RPMI7951 (cell line): Measurements from ENCODE around the gene TLE6. TPM values are rescaled to one million over a fixed set of nuclear protein-coding genes. Genes with fewer than 3 reads are reported as not detected.
"Not testable (repeated sequence)": the region's sequence is repeated elsewhere in the genome, so short reads cannot be mapped to it uniquely, and the experiment has no call there.

Experiments used
- DNase-seq: peaks from one replicate; pipeline ENCODE4 v3.0.0-alpha.2; 2012; ENCODE audit warnings: low read depth
- total RNA-seq: library from RNA; depleted of rRNA; stranded (reverse); fragments of >200 nt; shearing (Covaris generic); gene quantifications from 2 replicates; pipeline ENCODE4 v1.2.3, GENCODE V29; 2014

Gene TLE6
- total RNA-seq, 1 experiment from 2014 or later: 0.84 TPM

DNA sequence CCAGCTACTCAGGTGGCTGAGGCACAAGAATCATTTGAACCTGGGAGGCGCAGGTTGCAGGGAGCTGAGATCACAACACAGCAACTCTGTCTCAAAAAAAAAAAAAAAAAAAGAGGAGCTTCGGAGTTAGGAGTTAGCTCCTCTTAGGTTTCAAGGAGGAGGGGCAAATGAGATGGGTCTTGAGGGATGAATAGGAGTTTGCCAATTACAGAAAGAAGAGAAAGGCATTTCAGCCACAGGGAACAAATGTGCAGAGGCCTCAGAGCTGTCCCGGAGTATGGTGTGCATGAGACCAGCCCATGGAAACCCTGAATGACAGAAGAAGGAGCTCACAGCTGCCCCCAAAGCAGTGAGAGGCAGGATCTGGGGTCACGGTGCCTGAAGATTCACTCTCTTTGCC is 27.2 kb downstream of the TLE6 start:
- DNase-seq: no peak

- no peak for DNase-seq
Observed at GRCh38 chr19:3005345-3005744, 28.0 kb downstream of the TLE6 start.

- no peak for DNase-seq
Observed at GRCh38 chr19:3006075-3006767, 28.9 kb downstream of the TLE6 start.

- DNase-seq: no peak
Observed at GRCh38 chr19:3007975-3008374, 30.6 kb downstream of the TLE6 start.

DNA sequence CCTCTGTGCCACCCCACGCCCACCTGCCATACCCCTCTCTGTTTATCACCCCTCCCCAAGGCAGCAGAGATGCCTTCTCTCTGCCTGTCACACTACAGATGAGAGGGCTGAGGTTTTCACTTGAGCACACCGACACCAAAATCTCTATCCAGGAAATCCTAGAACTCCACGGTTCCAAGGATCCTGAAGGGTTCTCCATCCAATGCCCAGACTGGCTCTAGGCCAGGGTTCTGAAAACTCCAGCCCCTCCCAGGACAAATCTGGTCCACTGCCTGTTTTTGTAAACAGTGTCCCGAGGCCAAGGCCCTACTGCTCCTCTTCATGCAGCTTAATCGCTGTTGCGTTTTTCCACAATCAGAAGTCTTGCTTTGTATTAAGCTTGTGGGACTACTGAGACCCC is 31.6 kb downstream of the TLE6 start:
- no peak for DNase-seq

DNA sequence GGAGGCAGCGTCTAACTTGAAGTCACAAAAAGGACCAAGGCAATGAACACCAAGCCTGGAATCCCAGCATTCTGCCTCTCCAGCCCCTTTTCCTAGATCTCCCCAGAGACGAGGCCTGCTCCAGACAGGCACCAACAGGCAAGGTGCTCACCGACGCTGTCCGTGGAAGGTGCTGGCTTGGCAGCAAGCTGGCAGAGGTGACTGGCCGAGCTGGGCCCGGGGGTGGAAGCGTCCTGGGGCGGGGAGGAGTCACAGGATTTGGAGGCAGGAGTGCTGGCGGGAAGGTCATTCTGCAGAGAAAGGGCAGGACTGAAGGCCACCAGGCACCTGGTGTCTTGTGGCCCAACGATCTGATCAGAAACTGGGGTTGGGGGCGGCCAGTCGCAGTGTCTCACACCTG is 33.5 kb downstream of the TLE6 start:
- DNase-seq: no peak

DNA sequence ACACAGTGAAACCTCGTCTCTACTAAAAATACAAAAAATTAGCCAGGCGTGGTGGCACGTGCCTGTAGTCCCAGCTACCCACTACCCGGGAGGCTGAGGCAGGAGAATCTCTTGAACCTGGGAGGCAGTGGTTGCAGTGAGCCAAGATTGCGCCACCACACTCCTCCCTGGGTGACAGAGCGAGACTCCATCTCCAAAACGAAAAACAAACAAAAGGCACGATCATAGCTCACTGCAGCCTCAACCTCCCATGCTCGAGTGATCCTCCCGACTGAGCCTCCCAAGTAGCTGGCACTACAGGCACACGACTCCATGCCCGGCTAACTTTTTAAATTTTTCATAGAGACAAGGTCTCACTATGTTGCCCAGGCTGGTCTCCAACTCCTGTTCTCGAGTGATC is 34.7 kb downstream of the TLE6 start:
- DNase-seq: not testable (repeated sequence)

DNA sequence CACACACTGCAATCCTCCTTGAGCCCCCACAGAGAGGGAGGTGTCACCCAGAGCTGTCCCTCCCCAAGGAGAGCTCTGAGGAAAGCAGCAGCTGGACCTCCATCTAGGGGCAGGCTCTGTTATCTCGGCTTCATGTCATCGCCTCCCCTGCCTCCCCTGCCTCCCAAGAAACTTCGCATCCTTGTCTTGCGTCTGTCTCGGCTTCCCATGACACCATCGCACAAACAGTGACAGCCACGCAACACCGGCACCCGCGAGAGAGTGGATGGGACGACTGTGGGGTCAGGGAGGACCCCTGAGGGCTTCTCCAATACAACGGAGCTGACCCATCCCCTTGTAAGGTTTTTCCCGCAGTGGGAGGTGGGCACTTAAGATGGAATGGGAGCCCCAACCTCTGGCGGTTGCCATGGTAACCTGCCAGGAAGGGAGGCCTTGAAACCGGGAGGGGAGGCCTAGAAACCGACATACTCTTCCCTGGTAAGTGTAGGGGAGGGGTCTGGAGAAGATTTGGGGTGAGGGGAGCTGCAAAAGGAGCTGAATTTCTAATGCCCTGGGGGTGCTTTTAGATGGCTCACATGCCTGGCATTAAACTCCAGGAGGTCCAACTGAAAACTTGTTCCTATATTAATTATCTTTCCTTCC is 35.4 kb downstream of the TLE6 start:
- no peak for DNase-seq

DNA sequence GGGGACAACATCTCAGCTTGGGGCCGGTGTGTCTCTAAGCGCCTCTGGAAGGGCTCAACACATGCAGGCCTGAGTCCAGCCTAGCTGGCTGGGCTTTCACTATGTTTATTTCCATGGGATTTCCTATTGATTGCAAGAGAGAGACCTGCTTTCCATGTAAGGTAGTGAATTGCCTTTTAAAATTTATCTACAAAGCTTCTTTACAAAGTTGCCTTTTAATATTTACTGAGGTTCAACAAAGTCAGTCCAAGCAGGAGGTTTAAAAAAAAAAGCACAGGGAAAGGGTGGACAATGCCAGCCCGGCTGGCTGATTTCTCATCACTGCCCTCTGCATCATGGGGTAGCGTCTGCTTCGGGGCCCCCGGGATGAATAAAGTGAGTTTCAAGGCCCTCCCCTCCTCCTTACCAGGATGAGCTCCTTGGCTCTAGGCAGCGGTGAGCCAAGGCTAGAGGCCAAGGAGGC is 35.9 kb downstream of the TLE6 start:
- no peak for DNase-seq

DNA sequence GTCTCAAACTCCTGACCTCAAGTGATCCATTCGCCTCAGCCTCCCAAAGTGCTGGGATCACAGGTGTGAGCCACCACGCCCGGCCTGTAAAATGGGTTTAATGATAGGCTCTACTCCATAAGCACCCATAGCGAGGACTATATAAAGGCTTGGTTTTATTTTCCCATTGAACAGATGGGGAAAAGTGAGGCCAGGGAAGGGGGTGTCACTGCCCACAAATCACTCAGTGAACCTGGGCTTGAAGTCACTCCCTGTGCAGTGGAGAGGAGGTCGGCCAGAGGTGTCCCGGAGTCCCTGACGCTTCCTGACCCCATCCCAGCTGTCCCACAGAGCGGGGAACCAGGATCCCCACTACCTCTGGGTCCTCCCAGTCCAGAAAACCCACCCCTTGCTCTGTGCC is 36.8 kb downstream of the TLE6 start:
- DNase-seq: no peak

DNA sequence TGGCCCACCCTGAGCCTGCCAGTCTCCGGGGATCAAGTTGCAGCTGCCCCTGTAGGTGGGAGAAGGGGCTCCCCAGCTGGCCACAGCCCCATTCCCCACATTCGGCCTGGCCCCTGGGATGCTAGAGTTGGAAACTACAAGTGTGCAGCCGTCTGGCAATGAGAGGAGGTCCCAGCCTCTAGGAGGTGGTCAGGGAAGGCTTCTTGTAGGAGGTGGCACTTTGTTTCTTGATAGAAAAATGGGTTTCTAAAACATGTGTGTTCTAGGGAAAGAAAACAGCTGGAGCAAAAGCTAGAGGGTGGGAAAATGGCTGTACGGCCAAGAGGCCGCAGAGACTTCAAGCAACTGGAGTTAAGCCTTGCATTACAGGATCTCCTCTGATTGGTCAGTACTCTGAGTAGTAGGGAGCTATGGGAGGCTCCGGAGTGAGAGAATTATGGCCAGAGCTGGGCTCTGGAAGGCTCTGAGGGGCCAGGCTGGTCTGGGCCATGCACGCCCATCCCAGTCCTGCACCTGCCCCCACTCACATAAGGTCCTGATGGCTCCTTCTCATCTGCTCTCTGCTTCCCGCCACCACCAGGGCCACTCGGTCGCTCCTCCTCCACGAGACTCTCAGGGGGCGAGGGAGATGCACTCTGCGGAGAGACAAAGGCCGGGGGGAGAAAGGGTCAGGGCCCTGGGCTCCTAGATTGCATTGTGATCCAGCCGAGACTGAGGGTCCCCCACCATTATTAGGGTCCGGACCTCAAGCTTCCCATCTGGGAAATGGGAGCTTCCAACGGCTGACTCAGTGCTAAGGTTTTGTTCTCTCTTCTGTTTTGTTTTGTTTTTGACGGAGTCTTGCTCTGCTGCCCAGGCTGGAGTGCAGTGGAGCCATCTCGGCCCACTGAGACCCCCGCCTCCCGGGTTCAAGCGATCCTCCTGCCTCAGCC is 38.0 kb downstream of the TLE6 start:
- DNase-seq: no peak

DNA sequence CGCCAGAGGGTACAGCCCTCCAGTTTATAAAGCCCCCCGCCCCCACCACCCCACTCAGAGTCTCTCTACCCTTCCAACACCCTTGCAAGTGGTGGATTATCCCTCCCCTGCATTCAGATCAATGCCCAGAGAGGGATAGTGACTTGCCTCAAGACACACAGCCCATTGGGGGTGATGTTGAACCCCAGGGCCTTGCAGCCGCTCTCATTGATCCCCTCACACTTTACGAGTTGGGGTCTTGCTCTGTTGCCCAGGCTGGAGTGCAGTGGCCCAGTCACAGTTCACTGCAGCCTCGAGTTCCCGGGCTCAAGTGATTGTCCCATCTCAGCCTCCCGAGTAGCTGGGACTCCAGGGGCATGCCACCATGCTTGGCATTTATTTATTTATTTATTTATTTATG is 40.6 kb downstream of the TLE6 start:
- no peak for DNase-seq

DNA sequence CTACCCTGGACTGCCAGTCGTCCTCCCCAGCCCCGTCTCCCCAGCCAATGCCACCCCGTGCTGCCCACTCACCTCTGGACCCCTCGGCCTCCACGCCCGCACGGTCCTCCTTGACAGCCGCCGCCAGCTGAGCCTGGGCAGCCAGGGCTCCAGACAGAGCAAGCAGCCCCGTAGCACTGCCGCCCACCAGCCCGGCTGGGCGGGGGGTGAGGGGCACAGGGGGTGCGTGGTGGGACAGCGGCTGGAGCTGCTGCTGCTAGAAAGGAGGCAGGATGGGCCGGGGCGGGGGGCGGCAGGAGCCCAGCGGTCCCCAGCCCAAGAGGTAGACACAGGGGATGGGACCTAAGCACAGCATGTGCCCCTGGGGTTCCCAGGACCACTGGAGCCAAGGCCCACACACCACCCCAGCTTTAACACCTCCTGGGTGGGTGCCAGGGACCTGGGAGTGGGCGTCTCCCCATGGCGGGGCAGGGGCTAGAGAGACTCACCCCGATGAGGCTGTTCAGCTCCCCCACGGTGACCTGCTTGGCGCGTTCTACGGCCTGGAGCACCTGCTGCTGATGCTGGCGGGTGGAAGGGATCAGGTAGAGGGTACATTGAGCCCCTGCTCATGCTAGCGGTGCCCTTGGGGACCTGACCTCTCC is 42.0 kb downstream of the TLE6 start:
- DNase-seq: no peak

DNA sequence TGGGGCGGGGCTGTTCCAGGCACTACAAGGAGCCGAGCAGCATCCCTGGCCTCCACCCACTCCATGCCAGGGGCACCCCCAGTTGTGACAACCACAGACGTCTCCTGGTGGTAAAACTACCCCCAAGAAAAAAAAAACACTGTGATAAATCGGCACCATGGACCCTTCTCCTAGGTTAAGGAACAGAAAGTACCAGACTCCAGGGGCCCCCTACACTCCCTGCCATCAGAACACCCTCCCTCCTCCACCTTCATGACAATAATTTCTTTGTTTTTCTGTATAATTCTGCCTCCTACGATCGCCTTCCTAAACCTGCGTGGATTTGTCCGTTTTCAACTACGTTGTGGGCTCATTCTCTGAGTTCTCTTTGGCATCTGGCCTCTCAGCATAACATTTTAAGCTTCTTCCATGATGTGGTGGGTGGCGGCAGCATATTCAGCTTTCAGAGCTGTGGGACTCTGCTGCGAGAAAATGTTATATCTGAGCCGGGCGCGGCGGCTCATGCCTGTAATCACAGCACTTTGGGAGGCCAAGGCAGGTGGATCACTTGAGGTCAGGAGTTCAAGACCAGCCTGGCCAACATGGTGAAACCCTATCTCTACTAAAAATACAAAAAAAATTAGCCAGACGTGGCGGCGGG is 43.1 kb downstream of the TLE6 start:
- no peak for DNase-seq

- no peak for DNase-seq
Observed at GRCh38 chr19:3024509-3024869, 47.1 kb downstream of the TLE6 start.

DNA sequence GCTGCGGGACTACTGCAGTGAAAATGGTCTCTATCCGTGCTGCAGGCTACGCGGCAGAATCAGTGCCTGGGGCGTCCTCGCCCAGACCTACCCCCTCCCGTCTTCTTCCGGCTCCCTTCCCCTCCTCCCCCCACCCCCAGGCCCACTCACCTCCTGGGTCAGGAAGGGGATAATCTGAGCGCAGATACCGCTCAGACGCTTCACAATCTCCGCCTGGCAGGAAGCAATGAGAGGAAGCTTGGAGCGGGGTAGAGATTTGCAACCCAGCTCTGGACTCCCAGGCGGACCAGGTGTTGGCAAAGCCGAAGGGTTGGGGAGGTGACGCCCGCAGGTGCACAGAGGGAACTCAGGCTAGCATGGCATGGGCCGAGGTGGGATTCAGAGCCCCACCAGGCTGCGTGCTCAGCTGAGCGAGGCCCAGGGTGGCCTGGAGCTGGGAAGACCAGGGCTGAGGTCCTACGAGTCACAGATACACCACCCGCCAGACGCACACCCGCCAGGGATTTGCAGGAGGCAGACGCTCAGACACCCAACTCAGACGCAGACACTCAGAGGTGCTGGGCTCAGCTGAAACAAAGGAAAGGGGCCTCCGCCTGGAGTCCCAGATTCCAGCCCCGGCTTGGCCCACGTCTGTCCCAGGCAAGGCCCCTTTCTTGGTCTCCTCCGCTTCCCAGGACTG is 47.6 kb downstream of the TLE6 start:
- no peak for DNase-seq

DNA sequence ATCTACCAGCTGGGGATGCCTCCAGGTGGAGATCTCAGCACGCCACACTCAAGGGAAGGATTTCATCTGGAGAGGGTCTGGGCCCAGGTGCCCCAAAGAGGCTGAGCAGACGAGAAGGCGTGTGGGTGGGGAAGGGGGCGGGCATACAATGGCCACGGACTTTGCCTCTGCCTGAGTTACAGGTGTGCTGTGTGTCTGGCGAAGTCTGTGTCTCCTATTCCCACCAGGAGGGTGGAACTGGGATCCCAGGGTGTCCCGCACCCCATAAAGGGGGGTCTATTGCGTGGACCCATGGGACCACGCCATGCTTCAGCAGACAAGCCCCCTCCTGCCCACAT is 48.2 kb downstream of the TLE6 start:
- DNase-seq: no peak

GRCh38 chr19:3026768-3027167 is 49.4 kb downstream of the TLE6 start:
- DNase-seq: no peak

GRCh38 chr19:3027292-3027691 is 49.9 kb downstream of the TLE6 start:
- DNase-seq: no peak

GRCh38 chr19:3027981-3028304 is 50.6 kb downstream of the TLE6 start:
- DNase-seq: no peak

DNA sequence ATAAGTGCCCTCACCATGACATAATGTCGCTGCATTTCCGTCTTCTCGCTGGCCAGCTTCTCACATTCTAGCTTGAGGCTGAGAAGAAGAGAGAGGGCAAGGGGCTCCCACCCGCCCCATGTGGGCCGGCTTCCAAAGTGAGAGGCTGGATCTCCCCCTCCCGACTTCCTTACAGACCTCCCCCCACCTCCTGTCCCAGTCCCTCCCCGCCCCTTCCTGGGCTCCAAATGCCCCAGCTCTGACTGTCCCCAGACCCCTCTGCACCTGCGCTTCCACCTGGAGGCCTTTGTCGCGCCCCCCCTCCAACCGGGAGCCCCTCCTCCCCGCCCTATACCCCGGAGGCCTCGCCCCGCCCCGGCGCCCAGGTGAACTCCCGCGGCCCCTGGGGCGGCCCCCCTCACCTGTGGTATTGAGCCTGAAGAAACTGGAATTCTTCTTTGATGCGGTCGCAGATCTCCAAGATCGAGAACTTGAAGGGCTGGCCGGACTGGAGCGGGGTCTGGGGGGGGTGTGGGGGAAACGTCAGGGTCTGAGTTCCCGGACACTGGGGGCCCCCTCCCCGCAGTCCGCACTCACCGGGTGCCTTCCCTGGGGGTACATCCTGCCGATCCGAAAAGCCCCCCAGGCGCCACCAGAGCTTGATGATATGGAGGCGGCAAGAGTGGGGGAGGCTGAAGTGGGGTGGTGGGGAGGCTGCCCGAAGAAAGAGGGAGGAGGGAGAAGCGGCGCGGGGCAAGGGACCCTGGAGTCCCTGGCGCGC is 51.1 kb downstream of the TLE6 start:
- DNase-seq: no peak
